NCI-H1436 treated with DMSO at 0.1 percent for 48 hours (cell line): ENCODE data around the gene RNF26.

Experiments used
- DNase-seq: peaks from one replicate; lab custom pipeline; 2025; lab: John Stamatoyannopoulos, UW

The RNF26 gene

GRCh38 chr11:119336744-119337469, 2.6 kb downstream of the RNF26 start:
- DNase-seq, result no peak

DNA sequence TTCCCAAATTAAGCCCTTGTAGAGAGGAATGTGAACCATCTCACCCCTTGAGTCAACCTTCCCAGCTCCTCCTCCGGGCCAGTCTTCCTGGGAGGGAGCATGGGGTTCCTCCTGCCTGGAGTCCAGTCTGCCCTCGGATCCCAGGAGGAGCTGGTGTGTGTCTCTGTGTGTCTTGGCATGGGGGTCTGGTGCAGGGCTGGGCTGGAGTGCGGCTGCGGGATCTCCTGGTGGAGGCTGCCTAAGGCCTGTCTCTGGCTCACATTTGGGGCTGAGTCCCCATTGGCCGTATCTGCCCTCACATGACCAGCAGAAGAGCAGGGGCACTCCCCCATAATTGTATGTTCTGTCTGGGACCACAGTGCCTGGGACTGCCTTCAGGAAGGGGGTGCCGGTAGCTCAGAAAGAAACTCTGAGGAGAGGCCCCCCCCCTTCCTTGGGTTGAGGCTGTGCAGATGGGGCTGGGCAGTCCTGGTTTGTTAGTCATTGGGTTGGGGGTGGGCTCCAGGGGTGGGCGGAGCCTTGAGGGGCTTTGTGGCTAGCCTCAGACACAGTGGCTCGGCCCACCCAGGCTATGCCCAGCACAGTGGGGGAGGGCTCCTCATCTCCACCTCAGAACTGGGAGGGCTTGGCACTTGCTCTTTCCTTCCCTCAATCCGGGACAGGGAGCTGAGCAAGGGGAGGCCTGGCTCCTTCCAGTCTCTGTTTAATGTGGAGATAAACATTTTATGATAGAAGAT, 3.4 kb downstream of the RNF26 start:
- DNase-seq, result no peak

- DNase-seq, result no peak
Measured at GRCh38 chr11:119338318-119338890, 4.1 kb downstream of the RNF26 start.

DNA sequence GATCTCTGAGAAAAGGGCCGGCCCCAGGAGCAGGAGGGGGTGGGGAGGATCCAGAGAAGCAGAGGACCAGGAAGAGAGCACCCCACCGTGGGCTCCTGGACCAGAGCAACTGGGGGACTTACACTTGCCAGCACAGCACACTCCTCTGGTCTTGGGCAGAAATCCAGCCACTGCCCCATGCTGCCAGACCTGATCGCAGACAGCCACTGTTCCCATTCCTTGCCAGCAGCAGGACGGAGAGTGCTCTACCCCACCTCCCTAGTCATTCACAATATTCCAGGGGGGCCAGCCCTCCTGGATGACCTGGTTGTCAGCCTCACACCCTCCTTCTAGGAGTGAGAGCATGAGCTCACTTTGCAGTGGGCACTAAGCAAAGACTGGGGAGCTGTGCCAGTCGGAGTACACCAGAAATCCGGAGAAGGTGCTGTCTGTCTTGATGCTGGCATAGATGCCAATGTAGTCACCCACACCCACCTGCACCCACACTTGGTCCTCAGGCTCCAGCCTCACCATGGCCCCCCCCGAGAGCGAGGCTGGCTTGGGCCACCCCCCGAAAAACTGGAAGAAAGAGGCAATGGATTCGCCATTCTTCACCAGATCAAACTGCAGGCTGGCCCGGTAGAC, 4.8 kb downstream of the RNF26 start:
- DNase-seq, result no peak

- DNase-seq, result no peak
Measured at GRCh38 chr11:119339589-119340334, 5.4 kb downstream of the RNF26 start.

- DNase-seq, result no peak
Measured at GRCh38 chr11:119340335-119341221, 6.3 kb downstream of the RNF26 start, which contains the start of gene C1QTNF5. C1QTNF5 (minus strand) TSS chr11:119340883; CDS start chr11:119340397, 486 bp downstream.

GRCh38 chr11:119341222-119342022, 7.1 kb downstream of the RNF26 start:
- DNase-seq, result no peak

DNA sequence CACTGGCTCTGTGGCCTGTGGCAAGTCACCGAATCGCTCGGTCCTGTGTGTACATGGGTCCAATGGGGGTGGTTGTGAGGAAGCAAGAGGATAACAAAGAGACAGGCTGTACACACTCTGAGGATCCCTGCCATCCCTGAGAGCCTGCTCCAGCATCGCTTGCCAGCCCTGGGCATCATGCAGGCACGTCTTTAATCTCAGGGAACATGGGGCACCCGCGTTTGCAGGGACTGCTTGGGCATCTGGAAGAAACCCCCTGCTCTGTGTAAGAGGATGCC, 7.6 kb downstream of the RNF26 start:
- no peak for DNase-seq

DNA sequence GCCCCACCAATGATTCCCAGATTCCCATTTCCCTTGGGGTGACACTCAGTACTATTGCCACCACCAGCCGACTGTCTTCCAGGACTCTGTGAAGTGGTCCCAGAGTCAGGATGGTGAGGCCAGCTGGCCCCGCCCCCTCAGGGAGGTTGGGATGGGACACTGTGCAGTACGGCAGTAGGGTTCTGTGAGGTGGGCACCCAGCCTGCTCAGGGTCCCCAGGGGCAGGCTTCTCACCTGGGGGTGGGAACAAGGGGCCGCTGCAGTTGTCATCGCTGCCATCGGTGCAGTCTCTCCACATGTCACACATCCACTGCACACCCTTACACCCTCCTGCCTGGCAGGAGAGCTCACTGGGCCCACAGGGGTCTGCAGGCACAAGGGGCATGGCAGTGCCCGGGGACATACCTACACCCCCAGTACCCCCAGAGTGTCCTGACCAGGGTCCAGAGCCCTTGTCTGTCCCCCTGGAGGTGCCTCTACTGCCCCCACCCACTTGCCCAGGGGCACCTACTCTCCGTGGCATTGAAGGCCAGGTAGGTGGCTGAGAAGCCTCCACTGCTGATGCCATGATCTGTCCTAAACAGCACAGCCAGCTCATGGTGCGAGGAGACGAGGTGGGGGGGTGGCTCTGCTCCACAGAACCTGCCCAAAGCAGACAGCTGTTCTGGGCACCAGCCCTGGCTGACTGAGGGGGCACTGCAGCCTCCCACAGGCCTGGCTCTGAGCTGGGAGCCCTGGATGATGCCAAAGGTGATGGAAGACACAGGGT, 8.2 kb downstream of the RNF26 start:
- DNase-seq, result no peak

DNA sequence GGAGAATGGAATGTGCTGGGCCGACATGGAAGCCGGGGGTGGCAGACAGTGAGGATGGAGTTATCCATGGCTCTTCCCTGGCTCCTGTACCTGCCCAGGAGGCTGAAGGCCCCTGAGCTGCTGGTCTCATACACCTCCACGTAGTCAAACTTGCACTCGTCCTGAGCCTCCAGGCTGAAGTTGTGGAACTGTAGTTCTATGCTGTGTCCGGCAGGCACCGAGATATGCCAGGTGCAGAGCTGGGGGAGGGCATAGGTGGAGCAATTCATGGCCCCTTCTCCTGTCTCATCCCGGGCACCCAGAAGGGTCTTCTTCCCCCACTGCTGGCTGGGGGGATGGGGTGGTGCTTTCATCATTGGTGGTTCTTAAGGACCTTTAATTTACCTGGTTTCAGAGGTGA, 9.4 kb downstream of the RNF26 start:
- DNase-seq, result no peak

DNA sequence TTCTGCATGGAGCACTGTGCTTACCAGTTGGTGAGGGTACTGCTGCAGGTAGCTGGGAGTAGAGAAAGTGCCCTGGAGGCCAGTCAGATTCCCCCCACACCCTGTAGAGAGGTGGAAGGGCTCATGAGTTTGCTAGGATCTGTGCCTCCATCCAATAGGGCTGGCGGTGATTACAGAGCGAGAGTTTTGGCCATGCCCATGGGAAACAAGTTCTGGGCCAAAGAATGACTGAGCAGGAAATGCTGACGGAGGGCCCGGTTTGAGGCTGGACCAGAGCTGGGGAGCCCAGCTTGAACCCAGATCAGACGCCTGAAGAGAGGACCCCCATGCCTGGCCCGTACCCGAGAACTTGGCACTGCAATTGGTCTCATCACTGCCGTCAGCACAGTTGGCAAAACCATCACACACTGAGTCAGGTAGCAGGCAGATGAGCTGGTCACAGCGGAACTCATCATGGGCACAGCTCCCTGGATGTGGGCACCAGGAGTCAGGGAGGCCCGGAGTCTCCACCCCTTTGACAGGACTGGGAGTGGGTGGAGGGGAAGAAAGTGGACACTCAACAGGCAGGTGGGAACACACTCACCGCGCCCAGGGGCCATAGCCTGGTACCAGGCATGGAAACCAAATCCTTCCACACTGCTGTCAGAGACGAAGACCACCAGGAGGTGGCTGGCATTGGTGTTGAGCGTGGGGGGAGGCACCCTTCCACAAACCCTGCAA, 10.1 kb downstream of the RNF26 start:
- no peak for DNase-seq

DNA sequence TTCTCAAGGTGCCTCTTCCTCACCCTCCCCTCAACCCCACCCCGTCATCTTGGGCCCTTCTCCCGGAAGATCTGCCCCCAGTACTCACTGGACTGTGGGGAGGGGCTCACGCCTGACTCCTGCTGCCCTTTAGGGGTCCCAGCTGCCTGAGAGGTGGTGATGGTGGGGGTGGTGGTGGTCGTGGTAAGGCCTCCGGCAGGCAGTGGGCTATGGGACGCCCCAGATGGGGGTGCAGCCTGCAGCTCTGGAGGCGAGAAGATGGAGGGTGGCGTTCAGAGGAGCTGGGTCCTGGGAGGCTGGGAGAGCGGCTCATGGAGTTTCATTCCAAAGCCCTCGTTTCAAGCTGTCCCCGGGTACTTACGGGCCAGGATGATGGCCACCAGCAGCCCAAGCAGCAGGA, 11.4 kb downstream of the RNF26 start:
- DNase-seq, result no peak

- no peak for DNase-seq
Measured at GRCh38 chr11:119346605-119347004, 12.3 kb downstream of the RNF26 start, which contains the start of gene MFRP. MFRP (minus strand) TSS chr11:119346705; CDS start chr11:119346513, 192 bp downstream.

DNA sequence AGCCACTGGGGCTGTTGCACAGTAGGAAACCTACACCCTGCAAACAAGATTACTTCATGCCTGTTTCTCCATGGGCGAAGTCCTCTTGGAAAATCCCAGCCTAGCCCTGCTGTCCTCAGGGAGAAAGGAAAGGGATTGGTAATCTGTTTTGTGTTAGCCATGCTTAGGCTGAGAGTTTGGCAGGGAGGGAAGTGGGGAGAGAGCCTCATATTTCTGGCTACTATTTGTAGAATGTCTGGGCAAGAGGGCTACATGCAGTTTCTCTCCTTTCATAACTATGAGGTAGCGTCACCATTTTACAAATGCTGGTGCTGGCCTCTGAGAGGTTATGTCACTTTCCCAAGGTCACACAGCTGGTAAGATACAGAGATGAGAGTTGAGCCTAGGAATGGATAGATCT, 12.9 kb downstream of the RNF26 start:
- DNase-seq, result no peak

GRCh38 chr11:119347940-119348605, 13.7 kb downstream of the RNF26 start:
- no peak for DNase-seq

DNA sequence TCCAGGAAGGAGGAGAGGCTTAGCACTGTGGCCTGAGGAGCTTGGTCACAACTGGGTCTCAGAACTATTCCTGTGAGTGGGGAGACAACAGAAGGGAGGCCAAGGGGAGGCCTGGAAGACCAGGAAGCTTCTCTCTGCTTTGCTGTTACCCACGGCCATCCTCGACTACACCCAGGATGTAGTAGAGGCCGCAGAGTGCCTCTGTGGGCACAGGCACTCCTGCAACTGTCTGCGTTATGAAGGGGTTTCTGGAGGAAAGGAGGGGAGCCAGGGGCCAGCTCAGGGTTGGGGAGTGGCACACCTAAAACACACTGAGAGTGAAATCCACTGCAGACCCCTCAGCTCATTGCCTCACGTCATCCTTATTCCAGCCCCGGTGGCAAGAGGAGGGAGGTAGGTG, 16.0 kb downstream of the RNF26 start:
- no peak for DNase-seq

GRCh38 chr11:119351232-119351631, 16.9 kb downstream of the RNF26 start:
- DNase-seq, result no peak

DNA sequence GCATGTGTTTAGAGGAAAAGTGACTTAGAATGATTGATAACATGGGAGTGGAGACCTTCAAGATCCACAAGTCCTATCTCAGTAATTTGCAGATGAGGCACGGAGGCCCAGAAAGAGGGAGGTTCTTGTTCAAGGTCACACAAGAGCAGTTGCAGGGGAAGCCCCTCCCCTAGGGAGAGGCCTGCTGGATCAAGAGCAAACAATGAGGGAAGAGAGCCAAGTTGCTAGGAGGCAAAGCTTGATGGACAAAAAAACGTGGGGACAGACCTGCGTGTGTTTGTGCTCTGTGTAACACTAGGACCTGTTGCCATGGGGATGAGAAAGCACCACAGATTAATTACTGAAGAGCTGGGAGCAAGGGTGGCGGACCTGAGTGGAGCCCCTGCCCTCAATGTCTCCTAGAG, 18.5 kb downstream of the RNF26 start:
- peak; percentile 65 for DNase-seq
